Measurements from ENCODE around the gene AKAP12.

AKAP12 gene

DNA sequence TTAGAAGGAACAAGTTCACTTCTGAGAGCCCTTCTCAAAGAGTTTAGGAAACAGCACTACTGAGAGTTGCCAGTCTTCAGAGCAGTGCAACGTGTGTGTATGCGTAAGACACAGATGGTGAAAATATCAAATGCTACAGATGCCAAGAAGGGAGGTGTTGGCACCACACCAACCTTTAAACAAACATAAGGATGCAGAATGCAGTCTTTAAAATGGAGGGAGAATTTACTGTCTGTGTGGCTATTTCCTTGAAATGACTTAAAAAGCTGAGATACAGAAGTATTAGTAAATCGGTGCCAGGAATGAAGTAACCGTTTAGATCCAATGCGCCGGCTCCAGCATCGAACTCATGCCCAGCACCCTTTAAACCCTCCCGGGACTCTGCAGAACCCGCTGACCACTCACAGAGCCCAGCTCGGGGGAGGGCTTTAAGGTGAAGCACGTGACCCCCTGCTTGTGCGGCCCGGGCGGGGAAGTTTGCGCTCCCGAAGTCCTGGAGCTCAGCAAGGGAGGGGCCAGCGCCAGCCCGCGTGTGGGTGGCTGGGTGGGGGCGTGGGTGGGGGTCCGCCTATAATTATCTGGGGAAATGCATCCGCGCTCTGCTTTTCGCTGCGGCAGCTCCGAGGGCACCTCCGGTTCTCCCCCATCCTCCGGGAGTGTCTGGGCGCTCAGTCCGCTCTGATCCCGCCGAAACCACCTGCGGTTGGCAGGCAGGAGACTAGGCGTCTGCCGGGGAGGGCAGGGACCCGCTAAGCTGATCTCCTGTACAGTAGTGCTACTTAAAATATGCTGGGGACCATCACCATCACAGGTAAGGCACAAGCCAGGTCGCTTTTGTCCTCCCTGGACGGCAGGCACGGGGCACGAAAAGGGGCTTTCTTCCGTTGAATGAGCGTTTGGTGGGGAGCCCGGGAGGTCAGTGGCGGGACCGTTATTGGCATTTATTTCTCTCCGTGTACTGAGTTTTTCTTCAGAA lies 85.6 kb downstream of the AKAP12 start:
- H3K4me1 ChIP-seq (ENCODE audit: insufficient read depth, low read length, poor library complexity, severe bottlenecking): peaks cover 4% of the 10 kb centered on the region
- no peaks in the 10 kb centered on the region for H3K79me2 ChIP-seq (ENCODE audit: insufficient read depth, low read length)
- TF ChIP-seq EZH2phosphoT487 (IDR thresholded peaks at IDR 0.05; ENCODE audit: borderline replicate concordance): no peak
- TF ChIP-seq CTCF (conservative IDR thresholded peaks at IDR 0.05; ENCODE audit: low read length): no peak
- no peak overlapping the region for H3K4me3 ChIP-seq (ENCODE audit: low read length, poor library complexity, severe bottlenecking)
- H3K9me3 ChIP-seq (ENCODE audit: insufficient read depth, low read depth, low read length): no peaks in the 10 kb centered on the region
- H4K20me1 ChIP-seq (ENCODE audit: insufficient read depth, low read length, poor library complexity, severe bottlenecking): no peaks in the 10 kb centered on the region
- no peak overlapping the region for H3K9ac ChIP-seq (ENCODE audit: low read depth, low read length, poor library complexity, severe bottlenecking)
- H2AFZ ChIP-seq (ENCODE audit: low read length): no peak overlapping the region
- no peaks in the 10 kb centered on the region for H3F3A ChIP-seq (ENCODE audit: low read depth)
- no peaks in the 10 kb centered on the region for H3K9me2 ChIP-seq (replicated peaks; ENCODE audit: low read depth, low read length)
- no peaks in the 10 kb centered on the region for H3K27me3 ChIP-seq (ENCODE audit: insufficient read depth, low read length, poor library complexity, severe bottlenecking)
- H3K4me2 ChIP-seq (ENCODE audit: low read depth, low read length, poor library complexity, severe bottlenecking): no peak overlapping the region
- no peaks in the 10 kb centered on the region for H3K36me3 ChIP-seq (ENCODE audit: insufficient read depth, low read length)

GRCh38 chr6:151326116-151326825 lies 86.5 kb downstream of the AKAP12 start:
- Histone ChIP-seq H3K79me2 (ENCODE audit: insufficient read depth, low read length) (no peaks in the 10 kb centered on the region), H3K4me1 (ENCODE audit: insufficient read depth, low read length, poor library complexity, severe bottlenecking) (peaks cover 4% of the 10 kb centered on the region), H3K36me3 (ENCODE audit: insufficient read depth, low read length) (no peaks in the 10 kb centered on the region), H2AFZ (ENCODE audit: low read length) (no peak overlapping the region), H3K4me3 (ENCODE audit: low read length, poor library complexity, severe bottlenecking) (no peak overlapping the region), H3K9me3 (ENCODE audit: insufficient read depth, low read depth, low read length) (no peaks in the 10 kb centered on the region), H3K9me2 (replicated peaks; ENCODE audit: low read depth, low read length) (no peaks in the 10 kb centered on the region), H3F3A (ENCODE audit: low read depth) (no peaks in the 10 kb centered on the region), H3K27me3 (ENCODE audit: insufficient read depth, low read length, poor library complexity, severe bottlenecking) (no peaks in the 10 kb centered on the region), H3K9ac (ENCODE audit: low read depth, low read length, poor library complexity, severe bottlenecking) (no peak overlapping the region), H4K20me1 (ENCODE audit: insufficient read depth, low read length, poor library complexity, severe bottlenecking) (no peaks in the 10 kb centered on the region), H3K4me2 (ENCODE audit: low read depth, low read length, poor library complexity, severe bottlenecking) (no peak overlapping the region)
- TF ChIP-seq CTCF (conservative IDR thresholded peaks at IDR 0.05; ENCODE audit: low read length): no peak
- TF ChIP-seq EZH2phosphoT487 (IDR thresholded peaks at IDR 0.05; ENCODE audit: borderline replicate concordance): no peak

GRCh38 chr6:151327101-151327500 lies 87.3 kb downstream of the AKAP12 start:
- Histone ChIP-seq H3K9me2 (replicated peaks; ENCODE audit: low read depth, low read length) (no peaks in the 10 kb centered on the region), H3K27me3 (ENCODE audit: insufficient read depth, low read length, poor library complexity, severe bottlenecking) (no peaks in the 10 kb centered on the region), H3K9me3 (ENCODE audit: insufficient read depth, low read depth, low read length) (no peaks in the 10 kb centered on the region), H3K4me2 (ENCODE audit: low read depth, low read length, poor library complexity, severe bottlenecking) (no peak overlapping the region), H3F3A (ENCODE audit: low read depth) (no peaks in the 10 kb centered on the region), H3K36me3 (ENCODE audit: insufficient read depth, low read length) (no peaks in the 10 kb centered on the region), H3K79me2 (ENCODE audit: insufficient read depth, low read length) (no peaks in the 10 kb centered on the region), H2AFZ (ENCODE audit: low read length) (no peak overlapping the region), H4K20me1 (ENCODE audit: insufficient read depth, low read length, poor library complexity, severe bottlenecking) (no peaks in the 10 kb centered on the region), H3K4me1 (ENCODE audit: insufficient read depth, low read length, poor library complexity, severe bottlenecking) (peaks cover 4% of the 10 kb centered on the region), H3K4me3 (ENCODE audit: low read length, poor library complexity, severe bottlenecking) (no peak overlapping the region), H3K9ac (ENCODE audit: low read depth, low read length, poor library complexity, severe bottlenecking) (no peak overlapping the region)
- no peak for TF ChIP-seq EZH2phosphoT487 (IDR thresholded peaks at IDR 0.05; ENCODE audit: borderline replicate concordance)
- TF ChIP-seq CTCF (conservative IDR thresholded peaks at IDR 0.05; ENCODE audit: low read length): no peak

Measured in Loucy (cell line).